ENCODE data around the gene OPRM1.

OPRM1 gene

GRCh38 chr6:154289818-154290508 lies 250.9 kb downstream of the OPRM1 start:
- no peak for DNase-seq

DNA sequence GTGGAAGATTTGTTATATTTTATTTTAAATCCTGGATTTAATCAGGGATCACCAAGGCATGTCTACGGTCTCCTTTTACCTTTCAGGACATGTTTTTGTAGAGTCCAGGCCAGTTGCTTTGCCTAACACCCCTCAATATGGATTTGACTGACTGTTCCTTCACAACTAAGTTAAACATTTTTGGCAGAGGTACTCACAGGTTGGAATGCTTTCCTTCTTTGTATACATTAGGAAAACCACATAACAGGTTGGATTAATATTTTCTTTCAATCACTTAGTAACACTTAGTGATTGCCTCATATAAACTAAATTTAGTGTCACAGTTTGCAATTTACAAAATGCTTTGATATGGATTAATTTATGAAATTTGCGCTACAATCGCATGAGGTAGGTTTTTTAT lies 253.0 kb downstream of the OPRM1 start:
- no peak for DNase-seq

DNA sequence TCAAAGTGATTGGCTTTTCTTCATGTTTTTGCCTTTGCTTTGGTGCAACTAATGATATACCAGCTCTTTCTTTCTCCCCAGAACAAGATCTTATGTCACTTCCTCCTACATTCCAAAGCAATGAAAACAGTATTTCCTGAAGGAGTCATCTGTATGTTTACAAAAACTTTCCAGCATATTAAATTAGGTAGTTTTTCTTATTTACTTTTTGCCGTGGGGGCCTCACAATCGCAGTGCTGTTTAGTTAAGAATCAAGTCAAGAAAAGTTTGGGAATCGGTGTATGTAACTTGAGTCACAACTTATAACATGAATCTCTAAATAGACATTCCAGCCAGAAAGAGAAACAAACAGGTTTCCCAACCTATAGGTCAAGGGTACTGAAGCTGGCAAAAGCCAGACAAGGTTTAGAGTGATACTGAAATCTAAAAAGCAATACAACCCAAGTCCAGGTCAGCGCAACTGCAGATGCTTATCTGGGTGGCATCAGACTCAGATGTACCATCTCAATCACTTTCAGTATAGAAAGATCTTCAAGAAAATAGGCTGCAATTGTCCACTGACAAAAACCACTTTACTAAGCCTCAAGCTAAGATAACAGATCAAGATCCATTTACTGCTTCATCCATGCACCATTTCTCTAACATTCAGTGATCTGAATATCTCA lies 253.9 kb downstream of the OPRM1 start:
- no peak for DNase-seq

- no peak for DNase-seq
Measured at GRCh38 chr6:154295733-154296132, 256.7 kb downstream of the OPRM1 start.
